ENCODE measurements around the gene REXO4.

GRCh38 chr9:133400292-133400691 is 17.5 kb downstream of the REXO4 start:
- TF ChIP-seq CTCF (IDR thresholded peaks at IDR 0.05; ENCODE audit: poor library complexity, severe bottlenecking), result no peak
- TF ChIP-seq REST (IDR thresholded peaks at IDR 0.05; ENCODE audit: borderline replicate concordance), result no peak
- TF ChIP-seq RAD21 (conservative IDR thresholded peaks at IDR 0.05), result no peak

Data from neural cell (in vitro differentiated cells).